ENCODE results near the gene CARD8.

GRCh38 chr19:48210005-48210404, 45.7 kb downstream of the CARD8 start:
- TF ChIP-seq POLR2AphosphoS5 (IDR thresholded peaks at IDR 0.05; ENCODE audit: low read depth, low read length) (no peak), POLR2A (IDR thresholded peaks at IDR 0.05; ENCODE audit: low read depth, low read length) (no peak)
